HepG2 (cell line): ENCODE results near the gene FAIM. TPM values are rescaled to one million over a fixed set of nuclear protein-coding genes. Genes with fewer than 3 reads are reported as not detected.

Experiments
- ETS1 ChIP-seq: sonication (generic); formaldehyde crosslinking; IDR thresholded peaks from 2 replicates; pipeline ENCODE4 v1.4.0; 2020; ENCODE audit warnings: missing genetic modification reagents
- MAX ChIP-seq: IDR thresholded peaks from 2 replicates; pipeline ENCODE4 v1.6.1; 2012; ENCODE audit warnings: inconsistent platforms
- NPAS2 ChIP-seq: sonication (generic); formaldehyde crosslinking; IDR thresholded peaks from 2 replicates; pipeline ENCODE4 v1.8.0; 2022; ENCODE audit warnings: mild to moderate bottlenecking, missing genetic modification reagents, borderline replicate concordance
- POLR2AphosphoS5 ChIP-seq: IDR thresholded peaks from 2 replicates; pipeline ENCODE4 v1.6.1; 2012; ENCODE audit warnings: low read depth, low read length
- RFX5 ChIP-seq: IDR thresholded peaks from 2 replicates; pipeline ENCODE4 v1.6.1; 2011; ENCODE audit warnings: low read depth, low read length, improper control_type of control experiment
- SCMH1 ChIP-seq: sonication (generic); formaldehyde crosslinking; IDR thresholded peaks from 2 replicates; pipeline ENCODE4 v1.9.0; 2021; ENCODE audit warnings: missing genetic modification reagents, mild to moderate bottlenecking, borderline replicate concordance
- SYNCRIP ChIP-seq: fragments of 200-400 bp; formaldehyde crosslinking; IDR thresholded peaks from 2 replicates; pipeline ENCODE4 v1.6.1; 2018; ENCODE audit warnings: mild to moderate bottlenecking, low read depth, low read length; ENCODE audit not compliant: insufficient read depth
- TFDP2 ChIP-seq: sonication (generic); formaldehyde crosslinking; IDR thresholded peaks from 2 replicates; pipeline ENCODE4 v1.4.0; 2020; ENCODE audit warnings: missing genetic modification reagents
- WIZ ChIP-seq: sonication (generic); formaldehyde crosslinking; IDR thresholded peaks from 2 replicates; pipeline ENCODE4 v1.5.1; 2020; ENCODE audit warnings: mild to moderate bottlenecking, missing genetic modification reagents
- ZMAT5 ChIP-seq: sonication (generic); formaldehyde crosslinking; IDR thresholded peaks from 2 replicates; pipeline ENCODE4 v1.5.0; 2020; ENCODE audit warnings: mild to moderate bottlenecking, low read depth, missing genetic modification reagents, borderline replicate concordance
- ZNF292 ChIP-seq: sonication (generic); formaldehyde crosslinking; IDR thresholded peaks from 2 replicates; pipeline ENCODE4 v1.8.1; 2022; ENCODE audit warnings: mild to moderate bottlenecking, low read depth, missing genetic modification reagents, borderline replicate concordance
- ZNF326 ChIP-seq: sonication (generic); formaldehyde crosslinking; IDR thresholded peaks from 2 replicates; pipeline ENCODE4 v1.4.0; 2020; ENCODE audit warnings: missing genetic modification reagents, borderline replicate concordance
- ZNF496 ChIP-seq: sonication (generic); formaldehyde crosslinking; IDR thresholded peaks from 2 replicates; pipeline ENCODE4 v1.8.1; 2023; ENCODE audit warnings: mild to moderate bottlenecking, moderate library complexity, missing genetic modification reagents; ENCODE audit not compliant: insufficient replicate concordance
- ZNF552 ChIP-seq: sonication (generic); formaldehyde crosslinking; IDR thresholded peaks from 2 replicates; pipeline ENCODE4 v1.9.0; 2022; ENCODE audit warnings: missing genetic modification reagents, mild to moderate bottlenecking, borderline replicate concordance
- ZNF687 ChIP-seq: sonication (generic); formaldehyde crosslinking; IDR thresholded peaks from 2 replicates; pipeline ENCODE4 v1.5.1; 2020; ENCODE audit warnings: mild to moderate bottlenecking, missing genetic modification reagents, moderate library complexity
- ZNF737 ChIP-seq: sonication (generic); formaldehyde crosslinking; IDR thresholded peaks from 2 replicates; pipeline ENCODE4 v1.5.0; 2020; ENCODE audit warnings: missing genetic modification reagents, mild to moderate bottlenecking, borderline replicate concordance
- ZNF766 ChIP-seq: sonication (generic); formaldehyde crosslinking; IDR thresholded peaks from 2 replicates; pipeline ENCODE4 v1.5.0; 2020; ENCODE audit warnings: missing genetic modification reagents, borderline replicate concordance
- ZNF790 ChIP-seq: sonication (generic); formaldehyde crosslinking; IDR thresholded peaks from 2 replicates; pipeline ENCODE4 v1.8.0; 2022; ENCODE audit warnings: missing genetic modification reagents, mild to moderate bottlenecking, borderline replicate concordance
- ZNF879 ChIP-seq: sonication (generic); formaldehyde crosslinking; IDR thresholded peaks from 2 replicates; pipeline ENCODE4 v1.8.1; 2023; ENCODE audit warnings: missing genetic modification reagents
- ZSCAN20 ChIP-seq: sonication (generic); formaldehyde crosslinking; IDR thresholded peaks from 2 replicates; pipeline ENCODE4 v1.4.0; 2020; ENCODE audit warnings: missing genetic modification reagents, mild to moderate bottlenecking, borderline replicate concordance
- polyA plus RNA-seq, 8 experiments: library from polyadenylated mRNA; depleted of rRNA in 3 of 8; stranded (reverse) in 7 of 8; unstranded in 1 of 8; fragments of >200 nt; fragmentation: Illumina TruSeq in 4 of 8; extraction: Trizol in 4 of 8; gene quantifications; 2 replicates each; pipeline versions ENCODE4 v1.2.1 to v1.2.3, GENCODE V29; 2011 to 2016; ENCODE audit warnings: low read depth in 4 of 8, missing spikeins in 1 of 8, mixed read lengths in 1 of 8; ENCODE audit not compliant: insufficient read depth in 1 of 8
- total RNA-seq, 5 experiments: library from RNA; depleted of rRNA; stranded (reverse); fragments of >200 nt; fragmentation: Illumina TruSeq; extraction: Trizol; gene quantifications; 2 replicates each; pipeline ENCODE4 v1.2.3, GENCODE V29; 2016; ENCODE audit warnings: low read depth in 1 of 5

Gene FAIM
- total and polyA plus RNA-seq, 2 of the 13 experiments (the other 11 are each of a cell fraction or from before 2014, with no cell fraction given), result 4.3 to 25.8 TPM

GRCh38 chr3:138608322-138609135, at the start of gene FAIM (continued):
- TF ChIP-seq ZNF326 (CRISPR knock-in tag) (no peak), ZNF552 (CRISPR knock-in tag) (no peak), ETS1 (0 out of 2 replicates have a peak, but pooled peaks have one; percentile 57), SCMH1 (no peak), MAX (peak; percentile 88), SYNCRIP (no peak), ZNF766 (CRISPR knock-in tag) (peak; percentile 46; the same call in 1 of the 2 replicates), ZNF790 (CRISPR knock-in tag) (peak; percentile 87; the same call in 1 of the 2 replicates), ZSCAN20 (CRISPR knock-in tag) (peak; percentile 97), POLR2AphosphoS5 (0 out of 2 replicates have a peak, but pooled peaks have one; percentile 39), NPAS2 (CRISPR knock-in tag) (no peak), TFDP2 (CRISPR knock-in tag) (peak; percentile 54; the same call in 1 of the 2 replicates), ZNF737 (CRISPR knock-in tag) (no peak; the same call in 1 of the 2 replicates), ZNF879 (CRISPR knock-in tag) (peak; percentile 89), ZMAT5 (CRISPR knock-in tag) (no peak), ZNF687 (peak; percentile 96), WIZ (CRISPR knock-in tag) (no peak), RFX5 (no peak), ZNF496 (no peak), ZNF292 (CRISPR knock-in tag) (no peak)
